Measurements from ENCODE around the gene ORAI2.

ORAI2 gene

DNA sequence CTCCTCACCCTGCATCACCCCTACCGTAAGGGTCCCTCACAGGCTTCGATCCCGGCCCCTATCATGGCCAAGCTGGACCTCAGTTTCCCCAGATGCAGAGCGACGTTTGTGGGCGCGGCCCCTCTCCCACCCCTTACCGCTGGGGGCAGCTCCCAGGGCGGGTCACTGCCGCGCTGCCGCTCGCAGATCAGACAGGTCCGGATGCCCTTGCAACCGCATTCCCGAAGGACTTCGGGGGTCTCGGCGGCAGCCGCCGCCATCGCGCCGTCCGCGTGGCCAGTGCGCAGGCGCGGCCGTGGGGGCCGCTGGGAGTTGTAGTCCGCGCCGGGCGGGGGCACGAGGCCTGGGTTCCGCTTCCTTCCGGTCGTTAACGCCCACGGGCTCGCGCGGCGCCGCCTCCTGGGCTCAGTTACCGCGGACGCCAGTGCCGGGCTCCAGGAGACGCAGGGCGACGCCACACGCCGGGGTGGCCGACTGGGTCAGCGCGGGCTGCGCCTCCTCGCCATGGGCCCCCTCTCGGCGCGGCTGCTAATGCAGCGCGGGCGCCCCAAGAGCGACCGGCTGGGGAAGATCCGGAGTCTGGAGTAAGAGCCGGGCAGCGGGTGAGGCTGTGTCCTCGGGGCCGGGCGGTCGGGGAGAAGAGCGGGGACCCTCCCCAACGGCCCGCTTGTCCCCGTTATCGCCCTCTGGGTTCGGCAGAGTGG lies 31.4 kb downstream of the ORAI2 start, which contains the start of the genes ALKBH4 and LRWD1:
Gene ALKBH4, minus strand, starts transcription at position 287 of the 704 bp plus-strand sequence. Its CDS starts 27 bp downstream, at position 260.
Gene LRWD1, plus strand, starts transcription at position 408 of the 704 bp plus-strand sequence. Its CDS starts 97 bp downstream, at position 505.
- Mint-ChIP-seq H3K9me3 (no peaks in the 10 kb centered on the region), H3K27ac (peak within 1 kb of the TSS; percentile 80), H3K27me3 (ENCODE audit: low read depth, poor library complexity) (peaks cover 3% of the 10 kb centered on the region), H3K4me1 (peaks cover 31% of the 10 kb centered on the region), H3K36me3 (ENCODE audit: low read depth) (peaks cover 17% of the 10 kb centered on the region), H3K4me3 (peak within 1 kb of the TSS; percentile 97)
- TF ChIP-seq CTCF (IDR thresholded peaks at IDR 0.05) = peak; percentile 31
- DNase-seq = peak; percentile 95

DNA sequence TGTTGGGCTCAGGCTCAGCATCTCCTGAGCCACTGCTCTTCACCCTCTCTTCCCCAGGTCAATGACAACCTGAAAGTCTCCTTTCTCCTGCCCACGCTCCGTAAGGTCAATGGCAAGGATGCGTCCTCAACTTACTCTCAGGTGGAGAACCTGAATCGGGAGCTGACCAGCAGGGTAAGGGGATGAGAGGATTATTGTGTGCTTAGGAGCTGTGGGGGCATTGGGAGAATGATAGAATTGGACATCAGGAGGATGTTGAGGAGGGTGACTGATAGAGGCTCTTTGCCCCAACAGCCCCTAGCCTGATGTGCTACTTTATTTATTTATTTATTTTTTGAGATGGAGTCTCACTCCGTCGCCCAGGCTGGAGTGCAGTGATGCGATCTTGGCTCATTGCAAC lies 32.7 kb downstream of the ORAI2 start:
- no peak for TF ChIP-seq CTCF (IDR thresholded peaks at IDR 0.05)
- peaks cover 31% of the 10 kb centered on the region for H3K4me1 Mint-ChIP-seq
- H3K4me3 Mint-ChIP-seq = peak overlapping the region; percentile 97
- peaks cover 3% of the 10 kb centered on the region for H3K27me3 Mint-ChIP-seq (ENCODE audit: low read depth, poor library complexity)
- H3K27ac Mint-ChIP-seq = no peak overlapping the region
- no peaks in the 10 kb centered on the region for H3K9me3 Mint-ChIP-seq
- H3K36me3 Mint-ChIP-seq (ENCODE audit: low read depth) = peaks cover 17% of the 10 kb centered on the region
- no peak for DNase-seq

- H3K36me3 Mint-ChIP-seq (ENCODE audit: low read depth) = peaks cover 5% of the 10 kb centered on the region
- no peak overlapping the region for H3K27ac Mint-ChIP-seq
- peaks cover 3% of the 10 kb centered on the region for H3K27me3 Mint-ChIP-seq (ENCODE audit: low read depth, poor library complexity)
- H3K4me1 Mint-ChIP-seq = peaks cover 31% of the 10 kb centered on the region
- H3K9me3 Mint-ChIP-seq = no peaks in the 10 kb centered on the region
- H3K4me3 Mint-ChIP-seq = no peak overlapping the region
- no peak for TF ChIP-seq CTCF (IDR thresholded peaks at IDR 0.05)
- DNase-seq = no peak
These were observed 34.5 kb downstream of the ORAI2 start for GRCh38 chr7:102467581-102468477.

DNA sequence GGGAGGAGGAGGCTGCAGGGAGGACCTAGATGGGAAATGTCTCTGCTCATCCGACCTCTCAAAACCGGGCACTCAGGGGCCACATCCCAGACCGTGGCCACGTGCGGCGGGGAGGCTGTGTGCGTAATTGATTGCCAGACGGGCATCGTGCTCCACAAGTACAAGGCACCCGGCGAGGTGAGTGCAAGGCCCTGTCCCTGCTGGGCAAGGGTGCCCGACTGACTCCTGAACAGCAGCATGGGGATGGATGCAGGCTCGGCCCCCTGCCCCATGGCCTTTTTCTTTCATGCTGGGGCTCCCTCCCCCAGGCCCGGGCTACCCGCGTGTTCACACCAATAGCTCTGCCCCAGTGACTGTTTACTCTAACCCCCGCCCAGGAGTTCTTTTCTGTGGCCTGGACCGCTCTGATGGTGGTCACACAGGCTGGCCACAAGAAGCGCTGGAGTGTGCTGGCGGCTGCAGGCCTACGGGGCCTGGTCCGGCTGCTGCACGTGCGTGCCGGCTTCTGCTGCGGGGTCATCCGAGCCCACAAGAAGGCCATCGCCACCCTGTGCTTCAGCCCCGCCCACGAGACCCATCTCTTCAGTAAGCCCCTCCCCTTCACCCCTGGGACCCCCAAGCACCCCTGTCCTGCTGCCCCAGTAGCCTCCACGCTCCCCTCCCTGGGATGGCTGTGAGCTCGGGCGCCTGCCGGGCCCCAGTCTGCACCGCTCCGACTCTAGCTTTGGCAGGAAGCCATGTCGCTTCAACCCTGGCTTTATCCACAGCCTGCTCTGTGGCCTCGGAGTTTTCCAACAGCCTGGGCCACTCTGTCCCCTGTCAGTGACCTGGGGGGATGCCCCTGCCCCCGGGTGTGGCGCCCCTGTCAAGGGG lies 35.3 kb downstream of the ORAI2 start:
- H3K4me3 Mint-ChIP-seq = no peak overlapping the region
- H3K27me3 Mint-ChIP-seq (ENCODE audit: low read depth, poor library complexity) = peaks cover 3% of the 10 kb centered on the region
- no peak for TF ChIP-seq CTCF (IDR thresholded peaks at IDR 0.05)
- H3K4me1 Mint-ChIP-seq = peaks cover 28% of the 10 kb centered on the region
- no peak overlapping the region for H3K27ac Mint-ChIP-seq
- no peaks in the 10 kb centered on the region for H3K9me3 Mint-ChIP-seq
- peaks cover 5% of the 10 kb centered on the region for H3K36me3 Mint-ChIP-seq (ENCODE audit: low read depth)
- DNase-seq = no peak

DNA sequence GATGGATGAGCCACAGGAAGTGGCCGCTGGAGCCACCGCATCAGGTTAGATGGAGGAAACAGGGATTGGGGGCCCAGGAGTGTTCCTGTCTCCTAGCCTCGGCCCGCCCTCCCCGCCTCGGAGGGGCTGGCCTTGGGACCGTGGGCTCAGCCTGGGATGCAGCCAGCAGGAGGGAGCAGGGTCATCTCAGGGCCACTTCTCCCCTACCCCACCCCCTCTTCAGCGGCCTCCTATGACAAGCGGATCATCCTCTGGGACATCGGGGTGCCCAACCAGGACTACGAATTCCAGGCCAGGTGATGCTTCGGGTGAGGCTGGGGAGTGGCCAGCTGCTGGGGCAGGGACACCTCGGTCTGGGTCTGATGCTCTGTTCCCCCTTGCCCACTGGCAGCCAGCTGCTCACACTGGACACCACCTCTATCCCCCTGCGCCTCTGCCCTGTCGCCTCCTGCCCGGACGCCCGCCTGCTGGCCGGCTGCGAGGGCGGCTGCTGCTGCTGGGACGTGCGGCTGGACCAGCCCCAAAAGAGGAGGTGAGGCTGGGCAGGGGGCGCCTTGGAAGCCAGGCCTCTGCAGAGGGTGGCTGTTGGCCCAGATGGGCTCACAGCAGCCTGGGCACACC lies 36.1 kb downstream of the ORAI2 start:
- H3K27me3 Mint-ChIP-seq (ENCODE audit: low read depth, poor library complexity) = no peaks in the 10 kb centered on the region
- no peak overlapping the region for H3K27ac Mint-ChIP-seq
- peaks cover 5% of the 10 kb centered on the region for H3K36me3 Mint-ChIP-seq (ENCODE audit: low read depth)
- peak; percentile 0 for DNase-seq
- H3K9me3 Mint-ChIP-seq = no peaks in the 10 kb centered on the region
- H3K4me3 Mint-ChIP-seq = no peak overlapping the region
- peaks cover 20% of the 10 kb centered on the region for H3K4me1 Mint-ChIP-seq
- no peak for TF ChIP-seq CTCF (IDR thresholded peaks at IDR 0.05)

All from nephron progenitor cell (in vitro differentiated cells).